HCT116 (cell line): ENCODE data around the gene SRGAP1.

Experiments used
- ATF3 ChIP-seq: IDR thresholded peaks from 2 replicates; pipeline ENCODE4 v1.6.1; 2012
- CBX3 ChIP-seq: IDR thresholded peaks from 2 replicates; pipeline ENCODE4 v1.6.1; 2012; ENCODE audit warnings: low read depth
- CTCF ChIP-seq, 3 experiments: fragments of 200-600 bp in 1 of 3; sonication (generic) in 1 of 3; IDR thresholded peaks in 2 of 3; conservative IDR thresholded peaks in 1 of 3; 2 replicates each; pipeline ENCODE4 v1.5.1; 2012 to 2017; ENCODE audit warnings: low read depth in 2 of 3, low read length in 2 of 3, antibody characterized with exemption in 1 of 3, borderline replicate concordance in 1 of 3, control low read depth in 1 of 3, mild to moderate bottlenecking in 1 of 3, mixed read lengths in 1 of 3, mixed run types in 1 of 3, moderate library complexity in 1 of 3; ENCODE audit not compliant: insufficient read depth in 1 of 3
- MAX ChIP-seq: IDR thresholded peaks from 2 replicates; pipeline ENCODE4 v1.6.1; 2012
- POLR2A ChIP-seq: IDR thresholded peaks from 2 replicates; pipeline ENCODE4 v1.7.0; 2011; ENCODE audit warnings: borderline replicate concordance; ENCODE audit not compliant: insufficient read depth, insufficient read length; ENCODE audit errors: extremely low read depth
- POLR2AphosphoS5 ChIP-seq: IDR thresholded peaks from 2 replicates; pipeline ENCODE4 v1.6.1; 2011; ENCODE audit warnings: mild to moderate bottlenecking, low read depth, low read length, moderate library complexity
- REST ChIP-seq: IDR thresholded peaks from 2 replicates; pipeline ENCODE4 v1.6.1; 2012; ENCODE audit warnings: low read depth
- SP1 ChIP-seq: IDR thresholded peaks from 2 replicates; pipeline ENCODE4 v1.6.1; 2012; ENCODE audit warnings: low read depth
- SRF ChIP-seq: IDR thresholded peaks from 2 replicates; pipeline ENCODE4 v1.6.1; 2012; ENCODE audit warnings: low read depth
- YY1 ChIP-seq: IDR thresholded peaks from 2 replicates; pipeline ENCODE4 v1.6.1; 2011; ENCODE audit warnings: low read length, low read depth, moderate library complexity, mild to moderate bottlenecking; ENCODE audit not compliant: insufficient replicate concordance; ENCODE audit errors: extremely low read depth
- ZNF274 ChIP-seq: fragments of 200-500 bp; sonication (Bioruptor generic); IDR thresholded peaks from 2 replicates; pipeline ENCODE4 v1.6.1; 2014; ENCODE audit warnings: mild to moderate bottlenecking, low read depth, low read length, inconsistent platforms

GRCh38 chr12:63894132-63894531, 49.6 kb downstream of the SRGAP1 start:
- no peak for TF ChIP-seq CTCF (IDR thresholded peaks at IDR 0.05 in 2 of 3, conservative IDR thresholded peaks at IDR 0.05 in 1 of 3; ENCODE audit: borderline replicate concordance in 1 of 3, insufficient read depth in 1 of 3, low read depth in 2 of 3, low read length in 2 of 3)
- TF ChIP-seq POLR2A = no peak
- TF ChIP-seq POLR2AphosphoS5 = no peak
- TF ChIP-seq ZNF274 = no peak
- no peak for TF ChIP-seq REST
- TF ChIP-seq YY1 = no peak
- no peak for TF ChIP-seq SP1
- no peak for TF ChIP-seq SRF
- no peak for TF ChIP-seq MAX
- TF ChIP-seq CBX3 = no peak
- TF ChIP-seq ATF3 = no peak
